Fibroblast of pulmonary artery (primary cell): ENCODE data around the gene SLC35G3.
"Not testable (repeated sequence)": the region's sequence is repeated elsewhere in the genome, so short reads cannot be mapped to it uniquely, and the experiment has no call there.

ENCODE experiments used
- DNase-seq: peaks from one replicate; pipeline ENCODE4 v3.0.0-alpha.2; 2010; ENCODE audit warnings: low read depth
- H3K4me3 ChIP-seq: replicated peaks from 2 replicates; pipeline ENCODE4 v1.5.1; 2011; ENCODE audit warnings: low read depth, mild to moderate bottlenecking, control low read depth, low read length, moderate library complexity
- CTCF ChIP-seq: IDR thresholded peaks from 2 replicates; pipeline ENCODE4 v1.5.1; 2011; ENCODE audit warnings: mild to moderate bottlenecking, control low read depth, low read length, inconsistent platforms; ENCODE audit errors: missing control alignments

Gene SLC35G3

GRCh38 chr17:35194001-35194400, at the start of gene SLC35G3:
Gene SLC35G3 (minus strand): TSS chr17:35194393. CDS start chr17:35194307, 86 bp downstream.
- not testable (repeated sequence) for DNase-seq

GRCh38 chr17:35243561-35244340, 49.6 kb upstream of the SLC35G3 start:
- DNase-seq: peak; percentile 65
- peak overlapping the region; percentile 94 for H3K4me3 ChIP-seq
- no peak for TF ChIP-seq CTCF

More at GRCh38 chr17:35194001-35194400, at the start of gene SLC35G3:
- H3K4me3 ChIP-seq: not testable (repeated sequence)

GRCh38 chr17:35242805-35243560, 48.8 kb upstream of the SLC35G3 start, which contains the start of gene SLFN5:
Gene SLFN5 (plus strand): TSS chr17:35243072. CDS start chr17:35258691, 15,619 bp downstream.
- peak; percentile 95 for DNase-seq
- no peak for TF ChIP-seq CTCF
- H3K4me3 ChIP-seq: peak within 1 kb of the TSS; percentile 94

GRCh38 chr17:35242158-35242804, 48.1 kb upstream of the SLC35G3 start:
- peak; percentile 14 for TF ChIP-seq CTCF
- peak; percentile 39 for DNase-seq
- peak overlapping the region; percentile 94 for H3K4me3 ChIP-seq

- peak overlapping the region; percentile 94 for H3K4me3 ChIP-seq
- no peak for DNase-seq
Measured at GRCh38 chr17:35241520-35241919, 47.3 kb upstream of the SLC35G3 start.

GRCh38 chr17:35240861-35241260, 46.7 kb upstream of the SLC35G3 start:
- no peak overlapping the region for H3K4me3 ChIP-seq
- DNase-seq: no peak
- no peak for TF ChIP-seq CTCF

More at GRCh38 chr17:35241520-35241919, 47.3 kb upstream of the SLC35G3 start:
- TF ChIP-seq CTCF: no peak

GRCh38 chr17:35239823-35240222, 45.6 kb upstream of the SLC35G3 start:
- no peak for DNase-seq
- H3K4me3 ChIP-seq: no peak overlapping the region

More at GRCh38 chr17:35239823-35240222, 45.6 kb upstream of the SLC35G3 start:
- no peak for TF ChIP-seq CTCF
